Esophagus squamous epithelium (tissue), 4 donors: ENCODE data around the gene KIZ.

Experiments used
- CTCF ChIP-seq, 6 experiments: fragments of 450-650 bp in 4 of 6; fragments of 200-600 bp in 2 of 6; sonication (generic) in 2 of 6; IDR thresholded peaks; one replicate each; pipeline ENCODE4 v1.5.1; 2016 to 2019; ENCODE audit warnings: antibody characterized with exemption in 6 of 6, mild to moderate bottlenecking in 4 of 6, moderate library complexity in 4 of 6
- POLR2A ChIP-seq, 4 donors: fragments of 450-650 bp; IDR thresholded peaks; one replicate each; pipeline ENCODE4 v1.6.1; 2017; ENCODE audit warnings: antibody characterized with exemption in 4 of 4, mild to moderate bottlenecking in 4 of 4, moderate library complexity in 3 of 4

- TF ChIP-seq POLR2A (IDR thresholded peaks at IDR 0.05) (no peak), CTCF (IDR thresholded peaks at IDR 0.05) (no peak)
These were observed 40.9 kb downstream of the KIZ start for GRCh38 chr20:21166801-21167200.
